ENCODE results near the gene LIPE.
"Not testable (repeated sequence)": the region's sequence is repeated elsewhere in the genome, so short reads cannot be mapped to it uniquely, and the experiment has no call there.

The LIPE gene

DNA sequence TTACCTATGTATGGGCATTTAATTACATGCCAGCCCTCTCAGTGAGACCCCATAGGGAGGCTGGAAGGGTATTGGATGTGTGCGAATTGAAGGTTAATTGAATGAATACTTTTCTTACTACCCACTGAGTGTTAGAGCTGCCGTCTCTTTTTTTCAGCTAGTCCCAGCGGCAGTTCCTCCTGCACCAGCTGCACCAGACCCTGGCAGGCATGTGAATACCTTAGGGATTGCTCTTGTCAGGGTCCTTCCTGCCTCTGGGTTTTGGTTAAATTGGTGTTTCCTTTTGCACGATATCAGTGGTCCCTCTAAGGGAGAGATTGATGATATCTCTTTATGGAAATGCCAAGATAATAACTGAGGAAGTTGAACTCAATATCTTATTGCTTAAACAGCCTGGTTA lies 25.4 kb upstream of the LIPE start:
- H3K4me3 ChIP-seq (ENCODE audit: low read length) = no peak overlapping the region
- DNase-seq (ENCODE audit: low read depth, low spot score) = no peak

- H3K4me3 ChIP-seq (ENCODE audit: low read length) = no peak overlapping the region
- peak; percentile 83 for DNase-seq (ENCODE audit: low read depth, low spot score)
Observed at GRCh38 chr19:42450314-42450934, 23.2 kb upstream of the LIPE start.

- H3K4me3 ChIP-seq (ENCODE audit: low read length); DNase-seq (ENCODE audit: low read depth, low spot score): not testable (repeated sequence)
Observed at GRCh38 chr19:42448306-42448705, 21.1 kb upstream of the LIPE start.

DNA sequence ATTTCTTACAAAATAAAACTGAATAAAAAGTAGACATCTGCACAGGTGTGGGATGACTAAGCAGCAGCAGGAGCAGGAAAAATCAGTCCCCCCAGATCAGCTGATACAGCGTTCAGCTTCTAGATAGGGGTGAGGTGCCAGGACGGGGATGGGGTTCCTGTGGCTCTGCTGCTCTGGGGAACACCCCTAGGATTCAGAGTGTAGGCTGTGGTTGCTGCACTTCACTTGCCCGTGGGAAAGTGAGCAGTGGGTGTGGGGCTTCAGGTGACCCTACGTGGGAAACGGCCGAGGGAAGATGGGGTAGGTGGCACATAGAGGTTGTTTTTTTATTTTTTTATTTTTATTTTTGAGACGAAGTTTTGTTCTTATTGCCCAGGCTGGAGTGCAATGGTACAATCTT lies 18.8 kb upstream of the LIPE start:
- no peak overlapping the region for H3K4me3 ChIP-seq (ENCODE audit: low read length)
- no peak for DNase-seq (ENCODE audit: low read depth, low spot score)

GRCh38 chr19:42443944-42444398 lies 16.8 kb upstream of the LIPE start:
- H3K4me3 ChIP-seq (ENCODE audit: low read length) = no peak overlapping the region
- no peak for DNase-seq (ENCODE audit: low read depth, low spot score)

DNA sequence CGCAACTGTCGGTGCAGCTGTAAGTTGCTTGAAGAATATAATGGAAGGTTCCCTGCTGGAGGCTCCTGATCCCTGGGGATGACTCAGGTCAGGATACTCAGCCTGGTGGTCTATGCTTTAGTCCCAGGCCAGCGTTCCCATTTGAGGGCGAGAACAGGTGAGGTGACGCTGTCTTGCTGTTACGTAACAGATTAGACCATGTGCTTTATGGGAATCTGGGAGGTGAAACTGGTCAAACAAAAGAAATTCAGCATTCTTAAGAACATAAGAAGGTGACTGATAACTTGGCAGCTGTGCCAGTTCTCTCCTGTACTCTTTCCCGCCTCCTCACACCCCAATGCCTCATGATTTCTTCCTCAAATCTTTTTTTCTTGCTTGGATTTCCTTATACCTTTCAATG lies 15.6 kb upstream of the LIPE start, which contains the start of gene CXCL17:
Gene CXCL17, minus strand, starts transcription at position 114 of the 400 bp plus-strand sequence. CDS start 114 bp downstream, outside the sequence.
- DNase-seq (ENCODE audit: low read depth, low spot score) = no peak
- no peak within 1 kb of the TSS for H3K4me3 ChIP-seq (ENCODE audit: low read length)

- H3K4me3 ChIP-seq (ENCODE audit: low read length) = no peak overlapping the region
- no peak for DNase-seq (ENCODE audit: low read depth, low spot score)
Observed at GRCh38 chr19:42441049-42441445, 13.9 kb upstream of the LIPE start.

DNA sequence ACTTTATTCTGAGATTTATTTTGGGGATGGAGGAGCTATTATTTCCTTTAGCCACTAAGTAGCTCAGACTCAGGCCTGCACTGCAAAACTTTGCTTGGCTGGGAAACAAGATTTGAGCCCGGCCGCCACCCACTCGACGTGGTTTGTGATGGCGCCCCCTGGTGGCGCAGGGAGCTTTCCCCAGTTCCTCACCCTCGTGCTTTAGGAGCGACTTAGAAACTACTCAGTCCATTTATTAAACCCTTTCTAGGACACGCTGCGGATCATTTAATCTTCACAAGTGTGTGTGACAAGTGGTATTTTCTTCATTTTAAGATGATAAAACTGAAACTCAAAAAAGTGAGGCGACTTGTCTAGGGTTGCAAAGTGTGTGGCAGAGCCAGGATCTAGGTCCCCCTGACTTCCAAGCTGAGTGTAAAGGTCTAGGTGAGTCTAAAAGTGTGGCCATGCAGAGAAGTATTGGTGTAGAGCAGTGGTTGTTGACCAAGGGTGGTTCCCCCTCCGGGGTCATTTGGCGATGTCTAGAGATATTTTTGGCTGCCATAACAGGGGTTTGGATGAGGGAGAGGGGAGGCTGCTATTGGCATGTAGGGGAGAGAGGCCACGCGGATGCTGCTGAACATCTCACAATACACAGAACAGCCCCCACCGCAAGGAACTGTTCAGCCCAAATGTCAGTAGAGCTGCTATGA lies 13.3 kb upstream of the LIPE start:
- DNase-seq (ENCODE audit: low read depth, low spot score) = peak; percentile 62
- no peak overlapping the region for H3K4me3 ChIP-seq (ENCODE audit: low read length)

GRCh38 chr19:42436006-42436405 lies 8.8 kb upstream of the LIPE start:
- H3K4me3 ChIP-seq (ENCODE audit: low read length) = no peak overlapping the region
- DNase-seq (ENCODE audit: low read depth, low spot score) = no peak

- H3K4me3 ChIP-seq (ENCODE audit: low read length) = no peak overlapping the region
- no peak for DNase-seq (ENCODE audit: low read depth, low spot score)
Observed at GRCh38 chr19:42435316-42435715, 8.1 kb upstream of the LIPE start.

DNA sequence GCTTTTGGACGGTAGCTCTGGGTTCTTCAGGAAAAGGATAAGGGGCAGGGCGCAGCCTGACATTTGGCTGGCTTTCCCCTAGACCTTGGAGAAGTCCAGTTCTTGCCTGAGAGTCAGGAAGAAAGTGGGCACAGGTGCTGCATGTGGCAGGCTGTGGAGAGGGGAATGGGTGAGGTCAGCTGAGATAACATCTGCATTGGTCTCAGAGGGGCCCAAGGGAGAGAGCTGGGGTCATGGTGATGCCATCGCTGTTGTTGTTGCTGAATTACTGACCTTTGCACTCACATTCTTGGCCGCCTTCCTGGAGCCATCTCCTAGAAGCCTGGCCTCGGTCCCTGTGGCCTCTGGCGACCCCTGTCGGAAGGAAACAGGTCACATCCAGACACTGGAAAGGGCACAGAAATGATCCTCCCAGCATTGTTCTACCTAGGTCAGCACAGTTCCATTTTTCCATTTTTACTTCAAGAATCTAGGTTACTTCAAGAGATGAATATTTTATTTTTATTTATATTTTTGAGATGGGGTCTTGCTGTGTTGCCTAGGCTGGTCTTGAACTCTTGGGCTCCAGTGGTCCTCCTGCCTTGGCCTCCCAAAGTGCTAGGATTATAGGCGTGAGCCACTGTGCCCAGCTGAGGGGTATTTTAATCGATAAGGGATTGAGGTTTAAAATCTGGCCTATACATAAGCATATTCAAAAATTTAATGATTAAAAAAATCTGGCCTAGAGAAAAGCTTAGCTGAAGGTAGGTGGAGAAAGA lies 6.5 kb upstream of the LIPE start:
- peak; percentile 22 for DNase-seq (ENCODE audit: low read depth, low spot score)
- no peak overlapping the region for H3K4me3 ChIP-seq (ENCODE audit: low read length)

- no peak for DNase-seq (ENCODE audit: low read depth, low spot score)
- no peak overlapping the region for H3K4me3 ChIP-seq (ENCODE audit: low read length)
Observed at GRCh38 chr19:42431486-42431885, 4.3 kb upstream of the LIPE start.

DNA sequence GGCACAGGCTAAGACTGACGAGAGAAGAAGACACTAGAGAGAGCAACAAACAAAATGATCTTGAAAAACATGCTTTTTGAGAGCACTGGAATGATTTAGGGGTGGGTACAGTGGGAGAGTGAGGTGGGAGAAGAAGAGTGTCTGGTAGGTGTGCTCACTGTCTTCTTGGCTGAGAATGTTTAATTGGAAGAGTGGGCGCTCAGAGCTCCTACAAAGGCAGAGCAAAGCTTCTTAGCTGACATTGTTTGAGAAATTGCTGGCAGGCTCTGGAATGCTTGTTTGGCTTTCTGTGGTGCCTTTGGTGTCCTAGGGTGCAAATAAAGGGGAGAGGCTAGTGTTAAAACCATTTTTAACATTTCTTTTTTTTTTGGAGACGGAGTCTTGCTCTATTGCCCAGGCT lies 1.5 kb upstream of the LIPE start:
- no peak for DNase-seq (ENCODE audit: low read depth, low spot score)
- H3K4me3 ChIP-seq (ENCODE audit: low read length) = no peak overlapping the region

- no peak overlapping the region for H3K4me3 ChIP-seq (ENCODE audit: low read length)
- DNase-seq (ENCODE audit: low read depth, low spot score) = no peak
Observed at GRCh38 chr19:42426643-42427042, 545 bp downstream of the LIPE start.

- no peak overlapping the region for H3K4me3 ChIP-seq (ENCODE audit: low read length)
- DNase-seq (ENCODE audit: low read depth, low spot score) = no peak
Observed at GRCh38 chr19:42424712-42425131, 2.5 kb downstream of the LIPE start.

DNA sequence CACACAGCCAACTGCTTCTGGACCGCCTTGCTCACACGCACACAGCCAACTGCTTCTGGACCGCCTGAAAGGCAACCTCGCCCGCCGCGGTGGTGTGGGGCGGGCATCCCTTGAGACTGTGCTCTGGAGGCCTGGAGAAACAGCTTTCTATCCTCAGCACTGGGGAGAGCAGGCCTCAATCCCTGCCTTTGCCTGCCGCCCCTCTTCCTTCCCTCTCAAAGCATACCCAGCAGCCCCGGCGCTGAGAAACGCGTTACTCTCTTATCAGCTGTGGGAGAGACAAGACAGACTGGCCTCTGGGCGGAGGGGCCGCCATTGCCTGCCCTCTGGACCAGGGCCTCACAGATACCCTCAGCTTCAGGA lies 2.9 kb downstream of the LIPE start:
- no peak for DNase-seq (ENCODE audit: low read depth, low spot score)
- no peak overlapping the region for H3K4me3 ChIP-seq (ENCODE audit: low read length)

DNA sequence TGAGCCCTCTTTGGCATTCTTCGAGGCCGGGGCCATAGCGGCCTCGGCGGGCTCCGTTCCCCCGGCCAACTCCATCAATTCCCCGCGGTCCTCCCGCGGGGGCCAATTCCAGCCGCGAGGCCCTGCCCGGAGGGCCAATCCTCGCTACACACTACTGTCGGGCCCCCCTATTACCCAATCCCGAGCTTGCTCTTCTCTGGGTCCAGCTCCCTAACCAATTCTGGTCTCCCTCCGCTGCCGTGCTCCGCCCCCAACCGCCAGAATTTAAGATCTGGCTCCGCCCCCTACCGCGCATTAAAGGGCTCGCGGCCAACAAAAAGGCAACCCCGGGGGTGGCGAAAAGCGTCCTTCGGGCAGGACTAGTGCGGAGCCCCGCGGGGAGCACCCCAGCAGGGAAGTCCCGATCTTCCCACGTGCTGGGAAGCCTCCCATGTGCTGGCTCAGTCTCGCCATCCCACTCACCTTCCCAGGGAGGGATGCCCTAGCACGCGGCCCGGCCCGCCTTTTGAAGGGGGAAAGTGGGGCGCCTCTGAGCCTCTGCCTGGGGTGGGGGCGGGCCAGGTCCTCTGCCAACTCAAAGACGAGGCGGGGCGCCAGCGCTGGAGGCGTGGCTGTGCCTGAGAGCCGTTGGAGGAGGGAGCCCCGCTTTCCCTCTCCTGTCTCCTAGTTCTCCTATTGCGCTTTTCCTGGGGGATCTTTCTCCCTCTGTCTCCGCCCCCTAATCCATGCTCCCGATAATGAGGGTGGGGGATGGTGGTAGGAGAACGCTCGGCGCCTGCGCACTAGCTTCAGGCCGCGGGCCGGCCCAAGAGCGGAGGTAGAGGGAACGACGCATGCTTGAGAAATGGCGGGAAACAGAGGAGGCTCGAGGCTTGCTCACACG lies 3.5 kb downstream of the LIPE start:
- peak; percentile 75 for DNase-seq (ENCODE audit: low read depth, low spot score)
- H3K4me3 ChIP-seq (ENCODE audit: low read length) = peak overlapping the region; percentile 69

GRCh38 chr19:42422901-42423461 lies 4.2 kb downstream of the LIPE start:
- peak overlapping the region; percentile 69 for H3K4me3 ChIP-seq (ENCODE audit: low read length)
- peak; percentile 22 for DNase-seq (ENCODE audit: low read depth, low spot score)

Measured in Jurkat, Clone E6-1 (cell line).